Left forelimb (tissue), 1 donor: ENCODE measurements around the gene UNC13B.

ENCODE experiments used
- DNase-seq: peaks from one replicate; pipeline ENCODE4 v3.0.0-alpha.2; 2018; ENCODE audit warnings: low spot score

Gene UNC13B

GRCh38 chr9:35277628-35278359 is 116.0 kb downstream of the UNC13B start:
- DNase-seq: no peak

DNA sequence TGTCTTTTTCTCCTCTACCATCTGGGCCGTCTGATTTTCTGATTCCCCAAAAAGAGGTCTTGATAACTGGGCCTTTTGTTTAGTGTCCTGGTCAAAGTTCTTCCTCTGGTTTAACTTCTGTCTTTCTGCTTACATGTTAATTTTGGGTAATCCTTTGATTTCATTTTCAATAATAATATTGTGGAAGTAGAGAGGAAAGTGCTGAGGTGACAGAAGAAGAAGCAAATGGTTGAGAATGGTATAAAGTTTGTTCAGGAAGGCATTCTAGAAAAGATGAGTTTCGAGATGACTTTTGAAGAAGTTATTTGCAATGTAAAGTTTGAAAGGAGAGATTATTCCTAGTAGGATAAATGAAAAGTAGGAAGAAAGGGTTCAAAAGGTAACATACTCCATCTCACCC is 118.1 kb downstream of the UNC13B start:
- DNase-seq: no peak

DNA sequence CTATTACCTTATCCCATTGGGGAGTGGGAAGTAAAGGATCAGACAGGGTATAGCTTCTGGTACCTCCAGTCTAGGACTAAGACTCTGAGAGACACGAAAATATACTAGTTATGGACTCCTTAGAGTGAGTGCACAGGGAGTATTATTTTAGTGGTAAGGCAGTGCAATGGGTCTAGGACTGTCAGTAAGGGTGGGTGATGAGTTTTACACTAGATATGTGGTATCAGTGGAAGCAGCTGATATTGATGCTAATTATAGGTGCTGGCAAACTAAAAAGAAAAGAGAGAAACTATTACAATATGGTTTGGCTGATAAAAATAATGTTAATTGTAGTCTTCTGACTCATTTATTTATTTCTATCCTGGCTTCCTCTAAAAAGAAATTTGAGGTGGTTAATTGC is 118.6 kb downstream of the UNC13B start:
- DNase-seq: no peak

DNA sequence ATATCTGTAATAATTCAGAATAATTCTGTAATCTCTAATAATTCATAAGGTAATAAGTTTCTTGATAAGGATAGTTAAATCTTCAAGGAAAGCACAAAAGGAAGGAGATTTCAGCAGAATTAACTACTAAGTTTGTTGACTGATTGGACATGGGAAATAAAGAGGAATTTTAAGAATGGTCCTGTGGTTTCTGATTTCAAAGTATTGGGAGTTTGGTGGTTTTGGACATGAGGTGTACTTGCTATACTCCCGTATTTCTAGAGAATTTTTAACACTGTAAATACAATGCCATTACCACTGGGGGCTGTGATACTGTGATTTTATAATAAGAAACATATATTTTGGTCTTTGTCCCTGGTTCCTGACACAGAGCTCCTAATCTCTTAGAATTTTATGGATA is 123.9 kb downstream of the UNC13B start:
- no peak for DNase-seq

DNA sequence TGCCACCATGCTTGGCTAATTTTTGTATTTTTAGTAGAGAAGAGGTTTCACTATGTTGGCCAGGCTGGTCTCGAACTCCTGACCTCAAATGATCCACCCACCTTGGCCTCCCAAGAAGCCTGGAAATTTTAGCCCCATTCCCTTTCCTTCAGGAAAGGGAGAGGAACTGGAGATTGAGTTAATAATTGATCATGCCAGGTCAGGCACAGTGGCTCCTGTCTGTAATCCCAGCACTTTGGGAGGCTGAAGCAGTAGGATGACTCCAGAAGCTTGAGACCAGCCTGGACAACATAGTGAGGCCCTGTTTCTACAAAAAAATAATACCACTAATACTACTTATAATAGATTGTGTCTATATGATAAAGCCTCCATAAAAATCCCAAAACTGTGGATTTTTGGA is 124.6 kb downstream of the UNC13B start:
- no peak for DNase-seq

GRCh38 chr9:35287987-35288632 is 126.3 kb downstream of the UNC13B start:
- DNase-seq: no peak

DNA sequence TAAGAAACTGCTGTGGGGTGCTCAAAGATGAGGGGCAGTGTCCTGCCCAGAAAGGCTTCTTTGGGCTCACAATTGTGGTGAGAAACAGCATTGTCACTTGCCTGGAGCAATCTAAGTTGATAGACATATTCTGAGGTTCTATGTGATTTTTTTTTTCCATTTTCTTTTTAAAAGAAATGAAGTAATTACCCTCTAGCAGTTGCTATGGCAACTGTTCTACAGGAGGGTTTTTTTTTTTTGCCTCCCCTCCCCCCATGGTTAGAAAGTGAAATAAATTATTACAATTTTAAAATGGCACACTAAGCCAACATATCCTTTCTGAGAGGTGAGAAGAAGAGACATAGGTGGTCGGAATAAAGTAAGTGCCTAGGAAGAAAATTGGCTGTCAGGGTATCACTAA is 127.0 kb downstream of the UNC13B start:
- no peak for DNase-seq

- no peak for DNase-seq
Measured at GRCh38 chr9:35293376-35293964, 131.7 kb downstream of the UNC13B start.

GRCh38 chr9:35294066-35294465 is 132.3 kb downstream of the UNC13B start:
- DNase-seq: no peak

GRCh38 chr9:35294556-35294955 is 132.7 kb downstream of the UNC13B start:
- DNase-seq: no peak

DNA sequence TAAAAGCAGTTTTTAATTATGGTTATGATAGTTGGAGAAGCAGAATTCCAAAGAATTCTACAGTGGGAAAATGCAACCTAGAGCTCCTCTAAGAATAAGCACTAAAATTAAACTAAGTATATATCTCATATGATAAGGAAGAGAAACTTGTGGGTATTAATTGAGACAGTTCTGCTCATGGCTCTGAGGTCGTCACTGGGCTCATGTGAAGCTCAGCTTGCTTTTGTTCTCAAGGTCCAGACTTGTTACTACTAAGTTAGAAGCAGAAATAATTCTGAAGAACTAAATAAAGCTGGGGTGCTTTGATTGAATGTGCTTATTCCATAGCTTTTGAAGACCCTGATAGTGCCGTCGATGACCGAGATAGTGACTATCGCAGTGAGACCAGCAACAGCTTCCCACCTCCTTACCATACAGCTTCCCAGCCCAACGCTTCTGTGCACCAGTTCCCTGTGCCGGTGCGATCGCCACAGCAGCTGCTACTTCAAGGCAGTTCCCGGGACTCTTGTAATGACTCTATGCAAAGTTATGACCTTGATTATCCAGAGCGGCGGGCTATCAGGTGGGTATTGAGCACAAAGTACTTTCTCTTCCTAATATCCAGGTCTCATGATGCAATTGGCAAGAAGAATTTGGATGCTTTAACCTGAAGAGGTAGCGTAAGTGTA is 133.7 kb downstream of the UNC13B start:
- DNase-seq: no peak

- DNase-seq: no peak
Measured at GRCh38 chr9:35303567-35303966, 141.8 kb downstream of the UNC13B start.

- no peak for DNase-seq
Measured at GRCh38 chr9:35306283-35306682, 144.5 kb downstream of the UNC13B start.

DNA sequence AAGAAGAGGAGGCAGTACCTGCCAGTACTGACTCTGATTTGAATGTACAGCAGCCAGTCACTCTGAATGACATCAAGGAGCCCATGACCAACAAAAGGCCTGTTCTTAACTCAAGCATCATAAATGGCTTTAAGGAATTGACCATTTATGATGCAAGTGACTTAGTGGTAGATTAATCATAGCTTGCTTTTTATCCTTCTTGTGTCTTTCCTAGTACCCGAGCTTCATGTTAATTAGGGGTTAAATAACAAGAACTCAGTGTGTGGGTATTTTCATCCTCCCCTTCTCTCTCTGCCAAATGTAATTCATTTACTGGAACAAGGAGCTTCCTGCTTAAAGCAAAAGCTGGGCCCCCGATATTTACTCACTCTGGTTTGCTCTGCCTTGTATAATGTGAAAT is 146.5 kb downstream of the UNC13B start:
- no peak for DNase-seq

- DNase-seq: no peak
Measured at GRCh38 chr9:35311891-35312639, 150.3 kb downstream of the UNC13B start.

DNA sequence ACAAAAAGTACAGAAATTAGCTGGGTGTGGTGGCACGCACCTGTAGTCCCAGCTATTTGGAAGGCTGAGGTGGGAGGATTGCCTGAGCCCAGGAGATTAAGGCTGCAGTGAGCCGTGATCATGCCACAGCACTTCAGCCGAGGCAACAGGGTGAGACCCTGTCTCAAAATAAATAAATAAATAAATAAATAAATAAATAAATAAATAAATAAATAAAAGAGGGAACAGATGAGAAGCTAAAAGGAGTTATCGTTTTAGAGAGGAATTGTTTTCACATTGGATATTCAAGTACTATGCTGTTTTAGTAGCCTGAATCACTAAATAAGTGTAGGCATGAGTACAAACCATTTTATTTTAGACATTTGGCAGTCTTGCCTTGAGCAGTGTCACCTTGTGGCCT is 151.7 kb downstream of the UNC13B start:
- no peak for DNase-seq

DNA sequence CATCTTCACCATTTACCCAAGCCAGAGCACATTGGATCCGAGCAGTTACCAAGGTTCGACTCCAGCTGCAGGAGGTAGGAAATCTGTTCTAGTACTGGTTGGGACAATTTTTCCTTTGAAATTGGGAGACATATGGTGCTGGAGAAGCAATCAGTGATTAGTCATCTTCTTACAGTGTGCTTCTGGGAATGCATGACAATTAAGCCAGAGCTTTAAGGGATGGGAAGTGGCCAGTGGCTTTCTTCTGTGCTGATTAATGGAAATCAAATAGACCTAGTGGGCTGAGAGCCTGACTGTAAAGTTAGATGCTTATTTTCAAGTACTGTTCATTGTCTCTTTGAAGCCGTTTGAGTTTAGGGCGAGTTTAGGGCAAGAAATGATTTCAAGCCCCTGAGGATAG is 152.1 kb downstream of the UNC13B start:
- no peak for DNase-seq

GRCh38 chr9:35318741-35319140 is 156.9 kb downstream of the UNC13B start:
- DNase-seq: no peak

DNA sequence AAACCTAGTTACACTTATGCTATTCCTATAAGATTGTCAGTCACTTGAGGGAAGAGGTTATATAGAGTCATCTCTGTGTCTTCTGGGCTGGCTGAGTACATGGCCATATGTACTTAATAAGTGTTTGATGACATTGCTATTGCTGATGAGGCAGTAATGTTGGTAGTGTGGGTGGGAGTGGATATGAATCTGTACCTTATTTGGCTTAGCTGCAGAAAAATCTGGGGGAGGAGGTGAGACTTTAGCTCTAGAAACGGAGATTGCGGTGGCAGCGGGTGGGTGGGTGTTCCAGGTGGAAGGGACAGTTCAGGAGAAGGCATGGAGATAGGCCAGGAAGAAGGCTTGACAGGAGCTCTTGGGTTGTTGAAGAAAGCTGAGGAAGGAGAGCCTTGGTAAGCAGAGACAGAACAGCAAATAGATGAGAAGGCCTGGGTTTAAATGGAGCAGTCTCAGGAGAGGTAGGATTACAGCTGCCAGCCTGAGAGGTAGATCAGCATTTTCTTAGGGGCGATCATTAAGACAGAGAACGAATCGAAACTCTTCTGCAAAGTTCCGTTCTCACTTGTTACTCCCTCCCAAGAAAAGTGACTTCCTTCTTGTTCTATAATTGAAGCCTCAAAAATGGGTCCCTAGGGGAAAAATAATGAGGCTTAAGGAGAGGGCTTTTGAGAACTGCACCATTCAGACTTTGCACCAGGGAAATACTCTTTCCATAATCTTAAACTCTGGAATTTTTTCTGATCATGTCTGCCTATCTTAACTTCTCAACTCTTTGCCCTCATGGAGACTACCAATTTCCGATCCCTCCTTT is 160.5 kb downstream of the UNC13B start:
- DNase-seq: no peak

DNA sequence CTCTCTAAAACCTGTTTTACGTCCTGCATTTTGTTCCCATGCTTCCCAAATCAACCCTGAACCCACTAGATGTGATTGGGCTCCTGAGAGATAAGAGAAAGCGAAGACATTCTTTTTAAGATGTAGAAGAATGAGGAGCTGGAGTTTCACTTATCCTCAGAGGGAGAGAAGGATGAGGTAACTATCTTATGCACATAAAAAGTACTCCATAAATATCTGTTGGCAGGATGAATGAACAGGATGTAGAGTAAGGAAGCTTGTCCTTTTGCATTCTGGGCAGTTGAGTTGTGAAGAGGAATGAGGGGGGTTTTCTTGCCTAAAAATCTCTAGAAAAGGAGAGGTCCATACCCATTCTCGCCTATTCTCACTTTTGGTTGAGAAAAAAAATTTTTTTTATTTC is 163.2 kb downstream of the UNC13B start:
- DNase-seq: no peak

DNA sequence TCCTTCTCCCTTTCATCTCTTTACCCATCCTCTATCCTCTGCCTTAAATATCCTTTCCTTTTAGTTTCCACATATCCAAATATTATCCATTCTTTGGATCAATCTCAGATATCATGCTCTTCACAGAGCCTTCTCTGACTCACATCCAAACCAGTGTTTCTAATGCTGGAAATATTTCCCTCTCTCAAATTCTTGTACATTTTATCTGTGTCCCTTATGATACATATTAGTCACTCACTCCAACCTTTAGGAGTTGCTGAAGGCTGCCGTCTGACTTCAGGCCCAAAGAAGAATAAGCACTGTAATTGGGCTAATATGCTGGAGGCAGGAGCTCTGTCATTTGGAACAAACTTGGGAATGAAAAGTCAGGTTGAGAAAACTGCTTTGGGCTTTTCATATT is 171.7 kb downstream of the UNC13B start:
- DNase-seq: no peak
